ENCODE measurements around the gene PLCL1.

The PLCL1 gene

DNA sequence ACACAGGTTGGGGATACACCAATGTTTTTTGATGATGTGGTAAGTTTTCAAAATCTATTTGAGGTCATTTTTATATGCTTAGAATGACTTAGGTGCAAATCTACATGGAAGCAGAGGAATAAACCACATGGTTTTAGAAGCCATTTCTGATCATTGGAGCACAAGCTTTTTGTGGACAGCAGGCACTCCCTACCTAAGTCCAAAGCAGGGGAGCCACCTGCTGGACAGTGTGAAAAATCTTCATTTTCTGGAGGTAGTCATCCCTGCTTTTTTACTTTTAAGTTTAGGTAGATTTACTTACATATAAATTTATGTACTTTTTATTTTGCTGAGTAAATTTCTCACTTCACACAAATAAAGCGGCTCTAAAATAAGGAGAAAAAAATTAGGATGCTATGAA lies 323.2 kb downstream of the PLCL1 start:
- Histone ChIP-seq H3K9ac (ENCODE audit: low read length) (no peak overlapping the region), H3K27ac (ENCODE audit: low read length) (no peak overlapping the region), H3K4me1 (ENCODE audit: low read length) (no peaks in the 10 kb centered on the region), H3K4me3 (ENCODE audit: low read length) (no peak overlapping the region), H3K4me2 (ENCODE audit: low read depth, low read length) (no peak overlapping the region), H3K27me3 (replicated peaks; ENCODE audit: insufficient read depth, low read length) (no peaks in the 10 kb centered on the region), H4K20me1 (ENCODE audit: insufficient read depth, low read length) (no peaks in the 10 kb centered on the region), H3K9me3 (replicated peaks; ENCODE audit: insufficient read depth, low read length) (no peaks in the 10 kb centered on the region), H2AFZ (ENCODE audit: low read length) (no peak overlapping the region), H3F3A (ENCODE audit: insufficient read depth, low read length) (no peaks in the 10 kb centered on the region), H3K9me2 (replicated peaks; ENCODE audit: insufficient read depth, low read length) (no peaks in the 10 kb centered on the region), H3K36me3 (replicated peaks; ENCODE audit: insufficient read depth, low read length) (no peaks in the 10 kb centered on the region), H3K79me2 (ENCODE audit: low read length) (no peaks in the 10 kb centered on the region)
- no peak for TF ChIP-seq EZH2phosphoT487 (IDR thresholded peaks at IDR 0.05; ENCODE audit: low read length)
- TF ChIP-seq, protein P1, sequence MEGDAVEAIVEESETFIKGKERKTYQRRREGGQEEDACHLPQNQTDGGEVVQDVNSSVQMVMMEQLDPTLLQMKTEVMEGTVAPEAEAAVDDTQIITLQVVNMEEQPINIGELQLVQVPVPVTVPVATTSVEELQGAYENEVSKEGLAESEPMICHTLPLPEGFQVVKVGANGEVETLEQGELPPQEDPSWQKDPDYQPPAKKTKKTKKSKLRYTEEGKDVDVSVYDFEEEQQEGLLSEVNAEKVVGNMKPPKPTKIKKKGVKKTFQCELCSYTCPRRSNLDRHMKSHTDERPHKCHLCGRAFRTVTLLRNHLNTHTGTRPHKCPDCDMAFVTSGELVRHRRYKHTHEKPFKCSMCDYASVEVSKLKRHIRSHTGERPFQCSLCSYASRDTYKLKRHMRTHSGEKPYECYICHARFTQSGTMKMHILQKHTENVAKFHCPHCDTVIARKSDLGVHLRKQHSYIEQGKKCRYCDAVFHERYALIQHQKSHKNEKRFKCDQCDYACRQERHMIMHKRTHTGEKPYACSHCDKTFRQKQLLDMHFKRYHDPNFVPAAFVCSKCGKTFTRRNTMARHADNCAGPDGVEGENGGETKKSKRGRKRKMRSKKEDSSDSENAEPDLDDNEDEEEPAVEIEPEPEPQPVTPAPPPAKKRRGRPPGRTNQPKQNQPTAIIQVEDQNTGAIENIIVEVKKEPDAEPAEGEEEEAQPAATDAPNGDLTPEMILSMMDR (IDR thresholded peaks at IDR 0.05; ENCODE audit: low read length): peak; percentile 74
- peak; percentile 75 for DNase-seq

DNA sequence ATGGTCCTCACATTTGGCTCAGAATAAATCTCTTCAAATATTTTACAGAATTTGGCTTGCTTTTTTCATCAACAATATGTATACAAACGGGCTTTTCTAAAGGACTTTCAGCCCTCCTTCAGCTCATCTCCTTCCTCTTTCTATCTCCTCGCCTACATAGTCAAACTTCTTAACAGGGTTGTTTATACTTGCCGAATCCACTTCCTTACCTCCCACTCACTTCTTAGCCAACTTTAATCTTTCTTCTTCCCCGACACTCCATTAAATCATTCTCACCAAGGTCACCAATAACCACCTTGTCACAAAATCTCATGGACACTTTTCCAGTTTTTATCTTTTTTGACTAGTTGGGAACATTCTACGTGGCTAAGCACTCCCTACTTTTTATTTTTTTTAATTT lies 325.2 kb downstream of the PLCL1 start:
- Histone ChIP-seq H2AFZ (ENCODE audit: low read length) (no peak overlapping the region), H3K27me3 (replicated peaks; ENCODE audit: insufficient read depth, low read length) (no peaks in the 10 kb centered on the region), H3K79me2 (ENCODE audit: low read length) (no peaks in the 10 kb centered on the region), H3K9me3 (replicated peaks; ENCODE audit: insufficient read depth, low read length) (no peaks in the 10 kb centered on the region), H3K9me2 (replicated peaks; ENCODE audit: insufficient read depth, low read length) (no peaks in the 10 kb centered on the region), H3K4me1 (ENCODE audit: low read length) (no peaks in the 10 kb centered on the region), H3K27ac (ENCODE audit: low read length) (no peak overlapping the region), H3K4me3 (ENCODE audit: low read length) (no peak overlapping the region), H3K9ac (ENCODE audit: low read length) (no peak overlapping the region), H3F3A (ENCODE audit: insufficient read depth, low read length) (no peaks in the 10 kb centered on the region), H3K36me3 (replicated peaks; ENCODE audit: insufficient read depth, low read length) (no peaks in the 10 kb centered on the region), H4K20me1 (ENCODE audit: insufficient read depth, low read length) (no peaks in the 10 kb centered on the region), H3K4me2 (ENCODE audit: low read depth, low read length) (no peak overlapping the region)
- TF ChIP-seq EZH2phosphoT487 (IDR thresholded peaks at IDR 0.05; ENCODE audit: low read length) (no peak), EZH2 (optimal IDR thresholded peaks at IDR 0.05; ENCODE audit: low read depth, low read length) (no peak)
- TF ChIP-seq, protein P1 (IDR thresholded peaks at IDR 0.05; ENCODE audit: low read length): no peak
- DNase-seq: no peak

DNA sequence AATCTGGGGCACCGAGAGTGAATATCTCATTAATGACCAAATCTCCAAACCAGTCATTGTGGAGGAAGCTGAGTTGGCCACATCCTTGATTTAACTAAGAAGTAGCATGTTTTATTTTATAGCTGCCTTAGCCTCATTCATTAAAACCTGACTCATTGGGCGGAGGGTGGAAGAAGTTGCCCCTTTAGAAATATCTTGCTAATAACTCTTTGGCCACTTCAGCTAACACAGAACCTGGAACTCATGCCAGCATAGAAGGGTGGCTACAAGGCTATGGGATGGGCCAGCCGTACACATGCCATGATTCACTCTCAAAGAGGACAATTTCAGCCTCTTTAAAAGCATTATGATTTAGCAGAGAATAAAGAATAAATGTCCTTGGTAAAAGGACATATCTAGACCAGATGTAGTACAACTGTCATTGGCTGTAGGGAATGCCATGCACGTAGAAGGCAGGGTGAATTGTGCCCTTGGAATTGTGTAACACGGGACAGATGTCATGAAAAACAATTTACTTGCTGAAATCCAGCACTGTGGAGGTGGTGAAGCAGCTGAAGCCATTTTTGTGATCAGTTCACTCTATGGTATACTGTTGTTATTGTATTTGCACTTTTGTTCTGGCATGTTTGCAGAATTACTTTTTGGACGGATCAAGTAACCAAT lies 330.0 kb downstream of the PLCL1 start:
- no peaks in the 10 kb centered on the region for H3K36me3 ChIP-seq (replicated peaks; ENCODE audit: insufficient read depth, low read length)
- no peak for DNase-seq
- no peak overlapping the region for H3K4me2 ChIP-seq (ENCODE audit: low read depth, low read length)
- no peak overlapping the region for H3K27ac ChIP-seq (ENCODE audit: low read length)
- H4K20me1 ChIP-seq (ENCODE audit: insufficient read depth, low read length): no peaks in the 10 kb centered on the region
- H3K79me2 ChIP-seq (ENCODE audit: low read length): no peaks in the 10 kb centered on the region
- no peaks in the 10 kb centered on the region for H3F3A ChIP-seq (ENCODE audit: insufficient read depth, low read length)
- H3K4me3 ChIP-seq (ENCODE audit: low read length): no peak overlapping the region
- TF ChIP-seq EZH2 (optimal IDR thresholded peaks at IDR 0.05; ENCODE audit: low read depth, low read length) (no peak), EZH2phosphoT487 (IDR thresholded peaks at IDR 0.05; ENCODE audit: low read length) (no peak)
- TF ChIP-seq, protein P1 (IDR thresholded peaks at IDR 0.05; ENCODE audit: low read length): no peak
- H3K27me3 ChIP-seq (replicated peaks; ENCODE audit: insufficient read depth, low read length): no peaks in the 10 kb centered on the region
- no peaks in the 10 kb centered on the region for H3K4me1 ChIP-seq (ENCODE audit: low read length)
- no peak overlapping the region for H3K9ac ChIP-seq (ENCODE audit: low read length)
- H3K9me2 ChIP-seq (replicated peaks; ENCODE audit: insufficient read depth, low read length): no peaks in the 10 kb centered on the region
- H2AFZ ChIP-seq (ENCODE audit: low read length): no peak overlapping the region
- H3K9me3 ChIP-seq (replicated peaks; ENCODE audit: insufficient read depth, low read length): no peaks in the 10 kb centered on the region
